Effector CD8-positive, alpha-beta T cell (primary cell): ENCODE data around the gene TTLL1.
"Not testable (repeated sequence)": the region's sequence is repeated elsewhere in the genome, so short reads cannot be mapped to it uniquely, and the experiment has no call there.

Source experiments
- DNase-seq: peaks from one replicate; lab custom pipeline; 2025; lab: John Stamatoyannopoulos, UW

Gene TTLL1

DNA sequence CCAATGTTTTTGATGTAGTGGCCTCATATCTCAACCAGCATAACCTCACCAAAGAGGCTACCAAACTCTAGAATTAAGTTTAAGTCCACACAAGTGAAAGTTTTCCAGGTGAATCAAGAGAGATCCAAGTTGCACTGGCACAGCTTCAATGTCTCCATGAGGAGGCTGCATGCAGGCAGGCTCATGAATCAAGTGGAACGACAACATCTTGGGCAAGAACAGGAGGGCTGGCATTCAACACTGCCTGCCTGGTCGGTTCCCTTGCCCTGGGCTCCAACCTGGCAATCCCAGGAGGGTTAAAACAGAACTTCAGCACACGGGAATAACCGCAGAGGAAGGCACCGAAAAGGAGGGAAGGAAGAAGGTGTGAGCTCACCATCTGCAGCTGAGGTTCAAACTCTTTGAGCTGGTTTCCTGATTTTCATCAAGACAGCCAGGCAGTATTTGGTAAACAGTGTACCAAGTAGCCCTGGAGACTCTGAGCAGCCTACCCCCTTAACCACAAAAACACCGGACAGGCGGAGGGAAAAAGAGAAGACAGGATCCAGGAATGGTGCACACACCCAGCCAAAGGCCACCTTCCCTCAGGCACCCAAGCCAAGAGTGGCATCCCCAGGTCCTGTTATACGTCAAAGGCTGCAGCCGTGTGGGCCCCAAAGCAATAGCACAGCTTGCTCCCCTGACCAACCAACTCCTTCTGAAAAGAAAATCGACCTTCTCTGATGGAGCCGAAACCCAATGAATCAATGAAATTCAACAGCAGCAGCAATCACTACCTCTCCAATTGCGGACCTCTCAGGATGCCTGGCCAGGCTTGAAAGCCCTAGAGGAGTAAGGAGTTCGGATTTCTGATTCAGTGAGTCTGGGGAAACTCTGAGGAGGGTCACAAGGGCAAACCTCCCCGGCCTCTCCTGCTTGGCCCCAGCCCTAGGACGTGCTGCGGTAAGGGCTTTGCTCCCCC lies 75.6 kb downstream of the TTLL1 start:
- DNase-seq = no peak

DNA sequence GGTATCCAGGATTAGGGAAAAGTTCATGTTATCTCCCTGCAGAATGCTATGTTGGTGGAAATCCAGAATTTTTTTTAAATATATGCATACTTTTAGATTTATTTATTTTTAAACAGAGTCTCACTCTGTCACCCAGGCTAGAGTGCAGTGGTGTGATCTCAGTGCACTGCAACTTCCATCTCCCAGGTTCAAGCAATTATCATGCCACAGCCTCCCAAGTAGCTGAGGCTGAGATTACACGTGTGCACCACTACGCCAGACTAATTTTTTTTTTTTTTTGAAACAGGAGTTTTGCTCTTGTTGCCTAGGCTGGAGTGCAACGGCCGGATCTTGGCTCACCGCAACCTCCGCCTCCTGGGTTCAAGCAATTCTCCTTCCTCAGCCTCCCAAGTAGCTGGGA lies 76.8 kb downstream of the TTLL1 start:
- DNase-seq = no peak

GRCh38 chr22:43011079-43011478 lies 78.1 kb downstream of the TTLL1 start:
- DNase-seq = no peak

DNA sequence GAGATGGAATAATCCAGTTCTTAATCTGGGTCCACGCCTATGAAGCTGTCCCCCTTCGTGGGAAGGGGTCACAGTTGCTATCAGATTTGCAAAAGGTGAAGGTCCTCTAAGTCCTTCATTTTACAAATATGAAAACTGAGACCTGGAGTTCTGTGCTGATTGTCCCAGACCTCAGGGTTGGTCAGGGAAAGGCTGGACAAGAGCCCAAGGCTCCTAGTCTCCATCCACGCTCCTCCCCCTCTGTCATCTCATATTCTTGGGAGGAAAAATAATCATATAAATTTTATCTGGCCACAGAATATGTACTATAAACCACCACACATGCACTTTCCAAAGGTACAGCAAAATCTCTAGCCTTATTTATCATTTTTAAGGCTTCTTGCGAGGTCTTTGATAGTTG lies 79.7 kb downstream of the TTLL1 start:
- DNase-seq = no peak

DNA sequence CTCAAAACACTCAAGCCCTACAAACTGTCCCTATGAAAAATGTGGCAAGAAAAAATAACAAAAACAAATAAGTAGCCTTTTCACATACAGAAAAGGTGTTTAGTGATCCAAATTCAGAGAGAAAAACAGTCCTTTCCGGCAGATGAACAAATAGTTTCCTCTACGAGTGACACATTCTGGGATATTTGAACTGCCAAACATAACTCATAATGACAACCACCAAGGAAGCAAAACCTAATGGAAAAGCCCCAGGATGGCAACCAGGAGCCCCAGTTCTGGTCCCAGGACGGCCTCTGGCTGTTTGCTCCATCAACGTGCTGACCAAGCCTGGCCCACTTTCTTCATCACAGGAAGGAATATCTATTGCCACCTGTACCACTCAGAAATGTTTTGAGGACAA lies 80.3 kb downstream of the TTLL1 start:
- no peak for DNase-seq

DNA sequence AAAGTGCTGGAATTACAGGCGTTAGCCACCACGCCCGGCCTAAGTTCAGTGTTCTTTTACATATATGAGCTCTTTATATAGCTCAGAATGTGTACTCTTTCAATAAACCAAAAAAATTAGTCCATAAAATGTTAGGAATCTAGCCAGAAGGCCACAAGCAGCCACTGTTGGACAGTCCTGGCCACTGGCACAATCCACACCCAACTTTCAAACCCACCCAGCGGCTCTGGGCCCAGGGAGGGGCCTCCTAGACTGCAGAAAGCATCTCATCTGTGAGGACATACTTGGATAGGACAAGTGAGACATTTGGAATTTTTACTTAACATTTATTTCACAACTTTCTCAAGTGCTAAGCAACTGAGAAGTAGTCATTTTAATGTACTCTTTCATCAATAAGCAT lies 80.7 kb downstream of the TTLL1 start:
- no peak for DNase-seq

- no peak for DNase-seq
Observed at GRCh38 chr22:43007519-43008102, 81.6 kb downstream of the TTLL1 start.

DNA sequence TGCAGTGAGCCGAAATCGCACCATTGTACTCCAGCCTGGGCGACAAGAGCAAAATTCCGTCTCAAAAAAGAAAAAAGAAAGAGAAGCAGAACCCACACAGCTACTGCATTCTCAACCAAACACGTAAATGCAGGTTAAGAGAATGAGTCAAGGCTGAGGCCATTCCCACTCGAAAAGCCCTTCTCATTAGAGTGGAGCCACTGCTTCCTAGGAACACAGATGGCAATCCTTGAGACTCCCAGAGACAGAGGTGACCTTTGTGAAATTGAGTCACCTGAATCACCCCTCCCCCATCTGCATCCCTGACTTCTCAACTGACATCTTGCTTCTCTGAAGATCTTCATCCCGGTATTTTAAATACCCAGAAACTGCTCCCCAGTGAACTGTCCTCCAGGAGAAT lies 82.4 kb downstream of the TTLL1 start:
- no peak for DNase-seq

DNA sequence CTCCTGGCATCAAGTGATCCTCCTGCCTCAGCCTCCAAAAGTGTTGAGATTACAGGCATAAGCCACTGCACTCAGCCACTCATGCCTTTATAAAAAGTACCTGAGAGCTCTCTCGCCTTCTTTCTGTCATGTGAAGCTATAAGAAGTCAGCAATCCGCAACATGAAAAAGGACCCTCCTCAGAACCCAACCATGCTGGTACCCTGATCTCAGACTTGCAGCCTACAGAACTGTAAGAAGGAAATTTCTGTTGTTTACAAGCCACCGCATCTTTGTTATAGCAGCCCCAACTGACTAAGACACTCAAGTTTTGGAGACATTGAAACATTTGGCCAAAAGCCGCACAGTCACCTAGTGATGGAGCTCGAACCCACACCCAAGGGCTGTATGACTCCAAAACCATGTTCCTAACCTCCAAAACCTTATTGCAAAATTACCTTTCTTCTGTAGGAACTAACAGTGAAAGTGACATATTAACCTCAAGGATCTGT lies 83.1 kb downstream of the TTLL1 start:
- no peak for DNase-seq

GRCh38 chr22:43005106-43005505 lies 84.1 kb downstream of the TTLL1 start:
- no peak for DNase-seq

DNA sequence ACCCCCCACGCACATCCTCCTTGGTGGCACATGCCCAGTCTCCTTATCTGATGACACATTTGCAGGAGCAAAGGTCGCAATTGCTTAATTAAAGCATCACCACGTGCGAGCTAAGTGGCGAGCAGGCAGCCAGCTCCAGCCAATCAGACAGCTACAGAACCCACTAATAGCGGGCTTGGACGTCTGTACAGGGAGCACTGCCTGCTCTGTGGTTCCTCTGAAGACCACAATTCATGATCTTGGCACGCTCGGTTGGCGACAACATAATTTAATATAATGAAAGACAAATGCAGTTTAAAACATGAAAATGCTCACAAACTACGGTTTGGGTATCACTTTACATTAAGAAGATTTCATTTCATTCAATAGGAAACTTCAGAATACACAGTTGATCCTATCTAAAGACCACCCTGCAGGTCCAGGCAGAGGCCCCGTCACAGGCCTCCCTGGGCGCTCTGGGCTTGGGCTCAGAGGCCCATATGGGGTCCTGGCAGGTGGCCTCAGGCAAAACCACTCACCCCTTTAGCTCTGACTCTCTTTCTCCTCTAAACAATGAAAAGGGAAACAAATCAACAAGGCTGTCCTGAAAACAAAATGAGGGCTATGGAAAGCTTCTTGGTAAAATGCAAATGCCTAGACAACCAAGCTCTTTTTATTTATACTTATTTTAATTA lies 84.7 kb downstream of the TTLL1 start:
- no peak for DNase-seq

DNA sequence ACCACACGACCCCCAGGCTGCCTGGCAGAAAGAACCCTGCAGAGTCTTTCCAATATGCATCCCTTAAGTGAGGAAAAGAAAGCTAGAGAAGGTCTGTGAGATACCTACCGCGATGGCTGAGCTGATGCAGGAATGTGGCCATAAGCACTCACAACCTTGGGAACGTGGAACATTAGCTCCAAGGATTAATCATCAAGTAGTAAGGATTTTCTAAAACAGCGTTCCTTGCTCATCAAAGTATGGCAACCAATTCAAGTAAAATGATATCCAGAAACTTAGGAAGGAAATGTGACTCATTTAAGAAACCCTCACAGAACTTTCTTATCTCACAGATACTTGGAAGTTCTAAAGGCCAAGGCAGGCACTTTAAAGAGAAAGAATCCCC lies 87.0 kb downstream of the TTLL1 start:
- DNase-seq = no peak

DNA sequence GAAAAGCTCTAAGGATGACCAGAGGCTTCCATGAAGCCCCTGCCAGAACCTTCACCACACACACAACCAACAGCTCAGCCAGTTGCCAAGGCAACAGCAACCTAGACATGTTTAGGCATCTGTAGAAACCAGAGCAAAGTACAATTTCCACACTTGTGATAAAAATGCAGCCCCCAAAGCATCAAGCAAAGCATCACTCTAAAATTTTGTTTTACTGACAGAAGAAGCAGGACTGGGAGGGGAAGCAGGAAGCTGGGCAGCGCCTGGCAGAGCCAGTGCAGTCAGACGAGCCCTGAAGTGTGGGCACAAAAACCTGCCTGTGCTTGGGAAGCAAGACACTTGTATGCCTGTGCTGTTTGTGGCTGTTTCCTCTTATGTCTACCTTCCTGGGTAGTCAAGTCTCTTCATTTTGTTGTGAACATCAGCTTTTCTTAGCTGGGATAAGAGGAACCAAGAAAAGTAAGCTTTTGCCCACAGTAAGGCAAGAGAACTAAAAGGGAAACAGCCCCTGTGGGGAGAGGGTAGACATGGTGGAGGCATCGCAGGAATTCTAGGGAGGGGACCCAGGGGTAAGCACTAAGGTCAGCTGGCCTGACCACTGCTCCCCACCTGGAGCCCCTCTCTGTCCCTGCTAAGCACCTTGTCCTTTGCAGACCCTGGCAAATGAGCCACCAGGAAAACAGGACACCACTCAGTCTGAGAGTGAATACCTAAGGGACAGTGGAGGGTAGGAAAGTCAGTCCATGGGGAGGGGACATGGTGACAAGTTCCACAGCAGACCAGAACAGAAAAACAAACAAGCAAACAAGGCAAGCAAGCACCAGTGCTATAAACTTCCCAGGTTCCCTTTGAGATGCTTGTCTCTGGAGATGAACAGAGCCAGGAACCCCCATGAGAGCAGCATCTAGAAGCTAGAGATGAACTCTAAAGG lies 87.7 kb downstream of the TTLL1 start:
- no peak for DNase-seq

- no peak for DNase-seq
Observed at GRCh38 chr22:43000441-43001175, 88.6 kb downstream of the TTLL1 start.

- DNase-seq = no peak
Observed at GRCh38 chr22:42997582-42998090, 91.6 kb downstream of the TTLL1 start.

DNA sequence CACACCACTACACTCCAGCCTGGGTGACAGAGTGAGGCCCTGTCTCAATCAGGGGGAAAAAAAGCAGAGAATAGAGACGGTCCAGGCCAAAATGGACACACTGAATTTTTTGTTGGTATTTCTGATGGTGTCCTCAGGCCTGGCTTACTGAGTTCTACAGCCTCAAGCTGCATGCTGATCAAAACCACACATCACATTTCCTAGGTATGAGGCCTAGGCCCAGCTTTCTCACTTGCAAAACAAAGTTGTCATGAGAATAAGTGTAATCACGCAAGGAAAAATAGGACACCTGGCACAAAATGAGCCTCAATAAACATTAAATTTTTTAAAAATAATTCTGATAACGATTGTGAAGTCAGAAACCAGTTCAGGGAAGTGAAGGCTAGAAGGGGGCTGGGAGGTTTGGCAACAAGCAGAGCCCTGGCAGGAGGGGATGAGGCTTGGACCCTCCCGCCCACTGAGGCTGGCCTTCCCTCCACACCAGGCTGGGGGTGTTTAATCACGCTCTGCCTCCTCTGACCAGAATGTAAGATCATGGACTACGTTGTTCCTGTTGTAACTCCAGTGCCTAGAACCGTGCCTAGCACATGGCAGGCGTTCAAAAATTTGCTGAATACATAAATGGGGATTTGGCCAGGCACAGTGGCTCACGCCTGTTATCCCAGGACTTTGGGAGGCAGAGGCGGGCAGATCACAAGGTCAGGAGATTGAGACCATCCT lies 92.4 kb downstream of the TTLL1 start:
- no peak for DNase-seq

- not testable (repeated sequence) for DNase-seq
Observed at GRCh38 chr22:42995654-42996053, 93.5 kb downstream of the TTLL1 start.

DNA sequence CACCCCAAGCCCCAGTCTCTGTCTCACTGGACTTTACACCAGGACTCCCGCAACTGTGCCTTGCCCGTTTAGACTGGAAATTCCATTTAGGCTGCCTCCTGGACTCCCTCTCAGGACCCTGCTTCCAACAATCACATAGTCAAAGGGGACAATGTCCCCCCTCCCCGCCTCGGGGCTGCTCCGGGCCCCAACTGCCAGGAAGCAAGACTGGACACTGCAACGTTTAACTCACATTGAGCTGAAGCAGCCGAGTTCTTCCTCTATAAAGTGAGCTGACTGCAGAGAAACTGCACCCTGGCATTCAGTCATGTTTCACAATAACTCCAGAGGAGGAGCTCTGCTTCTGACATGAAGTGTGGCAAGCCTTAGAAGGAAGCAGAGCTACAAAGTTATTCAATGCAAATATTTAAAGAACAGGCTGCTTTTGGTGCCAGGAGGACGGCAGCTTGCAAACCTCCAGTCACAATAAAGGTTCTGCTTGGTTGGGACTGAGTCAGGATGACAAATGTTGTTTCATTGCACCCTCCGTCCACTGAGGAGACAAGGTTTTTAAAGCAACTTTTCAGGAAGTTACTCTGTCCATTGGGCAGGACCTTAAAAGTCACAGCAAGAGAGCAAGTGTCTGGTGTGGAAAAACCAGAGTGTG lies 94.2 kb downstream of the TTLL1 start:
- no peak for DNase-seq

- DNase-seq = no peak
Observed at GRCh38 chr22:42994276-42994916, 94.8 kb downstream of the TTLL1 start.
